Transverse colon (tissue), 4 donors: ENCODE results near the gene UBQLN2. TPM values are rescaled to one million over a fixed set of nuclear protein-coding genes. Genes with fewer than 3 reads are reported as not detected.
"Not testable (repeated sequence)": the region's sequence is repeated elsewhere in the genome, so short reads cannot be mapped to it uniquely, and the experiment has no call there.

ENCODE experiments used
- DNase-seq: peaks from one replicate; pipeline ENCODE4 v3.0.0-alpha.2; 2019
- H3K27ac ChIP-seq, 4 donors: fragments of 200-600 bp; sonication (generic); 2 replicates each; pipeline ENCODE4 v1.5.1; 2016 to 2018; ENCODE audit warnings: inconsistent platforms in 4 of 4
- H3K27me3 ChIP-seq: fragments of 200-600 bp; sonication (generic); 2 replicates; pipeline ENCODE4 v1.5.1; 2017; ENCODE audit warnings: inconsistent platforms
- H3K36me3 ChIP-seq, 4 donors: fragments of 200-600 bp; sonication (generic); 2 replicates each; pipeline ENCODE4 v1.5.1; 2017 to 2019; ENCODE audit warnings: inconsistent platforms in 4 of 4
- H3K4me1 ChIP-seq, 4 donors: fragments of 200-600 bp; sonication (generic); 2 replicates each; pipeline ENCODE4 v1.5.1; 2017 to 2020; ENCODE audit warnings: inconsistent platforms in 4 of 4
- H3K4me3 ChIP-seq, 4 donors: fragments of 200-600 bp; sonication (generic); 1 replicate in 1 of 4; 2 replicates in 3 of 4; pipeline versions ENCODE4 v1.5.1 to v1.6.1; 2017 to 2019; ENCODE audit warnings: inconsistent platforms in 4 of 4
- H3K9me3 ChIP-seq, 2 donors: fragments of 200-600 bp; sonication (generic); 2 replicates each; pipeline ENCODE4 v1.5.1; 2017 to 2019; ENCODE audit warnings: inconsistent platforms in 2 of 2
- CTCF ChIP-seq, 5 experiments: fragments of 200-600 bp in 3 of 5; fragments of 450-650 bp in 2 of 5; sonication (generic) in 3 of 5; IDR thresholded peaks; 1 replicate in 2 of 5; 2 replicates in 3 of 5; pipeline ENCODE4 v1.5.1; 2016 to 2017; ENCODE audit warnings: antibody characterized with exemption in 5 of 5, inconsistent platforms in 3 of 5, mild to moderate bottlenecking in 2 of 5, moderate library complexity in 1 of 5
- EP300 ChIP-seq: sonication (generic); formaldehyde crosslinking; IDR thresholded peaks from one replicate; pipeline ENCODE4 v1.6.1; 2017; ENCODE audit warnings: antibody characterized with exemption, low read depth
- POLR2A ChIP-seq: fragments of 450-650 bp; IDR thresholded peaks from one replicate; pipeline ENCODE4 v1.6.1; 2016; ENCODE audit warnings: antibody characterized with exemption, mild to moderate bottlenecking, moderate library complexity
- POLR2AphosphoS5 ChIP-seq, 3 donors: sonication (generic); formaldehyde crosslinking; IDR thresholded peaks; one replicate each; pipeline ENCODE4 v1.6.1; 2016; ENCODE audit warnings: antibody characterized with exemption in 3 of 3
- WGBS, 2 donors: methylation state at CpG; one replicate each; pipeline ENCODE4 v1.1.5; 2018; ENCODE audit warnings: low coverage in 1 of 2; 5-methylcytosine and 5-hydroxymethylcytosine counted together
- in situ Hi-C, 4 donors: fragments of 200-750 bp; cut with MboI; loops; one replicate each; pipeline versions ENCODE4 v1.15.0 to v1.15.1; 2017; ENCODE audit warnings: low sequenced_read_pairs in 3 of 4, low pct_ligation_motif_present in 1 of 4, low pct_unique_long_range_greater_than_20kb in 1 of 4
- intact Hi-C: fragments of 100-400 bp; cut with DNase I; formaldehyde crosslinking; loops from one replicate; pipeline ENCODE4 v1.15.1; 2023; ENCODE audit warnings: low total_unique reads
- total RNA-seq, 4 donors: library from RNA; depleted of rRNA; stranded (reverse); fragments of >200 nt; gene quantifications; one replicate each; pipeline ENCODE4 v1.1.0, GENCODE V29; 2016

The UBQLN2 gene
- total RNA-seq, result 10 to 100 TPM in 3 of 4 donors, 1 to 10 TPM in 1; 10.0 to 20.6 (median 19.2) TPM

GRCh38 chrX:56563231-56564161 lies at the start of gene UBQLN2:
UBQLN2 (plus strand) TSS chrX:56563627; CDS start chrX:56563874, 247 bp downstream.
- no peaks in the 10 kb centered on the region for H3K36me3 ChIP-seq
- peak within 1 kb of the TSS; percentile 92 to 98 (median 96) for H3K27ac ChIP-seq
- WGBS, 2 donors, result 0 to 33% methylated on average over 6 to 58 of the region's 70 CpGs
- no peaks in the 10 kb centered on the region for H3K9me3 ChIP-seq
- in situ Hi-C loops, result loop anchor here in 2 of 4 donors (25.0 kb wide), 2 partner anchors 174 to 424 kb away; partner anchors contain the start of genes NBDY (in 1 of the 2) and SPIN3 (in 1 of the 2)
- H3K4me3 ChIP-seq, result peak within 1 kb of the TSS; percentile 52 to 76 (median 64)
- TF ChIP-seq POLR2A (peak; percentile 83), EP300 (no peak), POLR2AphosphoS5 (IDR thresholded peaks at IDR 0.05) (peak; percentile 80 to 88 (median 85))
- H3K27me3 ChIP-seq, result no peaks in the 10 kb centered on the region
- peak; percentile 85 for DNase-seq
- intact Hi-C loops, result no loop called here
- peaks cover 0 to 16% (median 12%) of the 10 kb centered on the region in 4 donors for H3K4me1 ChIP-seq

- no peak overlapping the region for H3K27ac ChIP-seq
- no peaks in the 10 kb centered on the region for H3K4me1 ChIP-seq
- intact Hi-C loops, result no loop called here
- no peaks in the 10 kb centered on the region for H3K9me3 ChIP-seq
- no peak for TF ChIP-seq POLR2A
- TF ChIP-seq CTCF (IDR thresholded peaks at IDR 0.05), result no peak
- TF ChIP-seq POLR2AphosphoS5 (IDR thresholded peaks at IDR 0.05), result no peak
- in situ Hi-C loops, result no loop called here
- H3K4me3 ChIP-seq, result no peak overlapping the region
- H3K36me3 ChIP-seq, result no peaks in the 10 kb centered on the region
- DNase-seq, result no peak
- H3K27me3 ChIP-seq, result no peaks in the 10 kb centered on the region
- 60 to 61% methylated on average over 1 to 2 of the region's 2 CpGs for WGBS, 2 donors
Observed at GRCh38 chrX:56519642-56520041, 43.8 kb upstream of the UBQLN2 start.

GRCh38 chrX:56529482-56530007 lies 33.9 kb upstream of the UBQLN2 start:
- H3K27me3 ChIP-seq, H3K27ac ChIP-seq, in situ Hi-C loops, DNase-seq, H3K4me3 ChIP-seq, H3K4me1 ChIP-seq, intact Hi-C loops, H3K36me3 ChIP-seq, H3K9me3 ChIP-seq: not testable (repeated sequence)
- WGBS, 2 donors, result 54% methylated on average over 2 of the region's 2 CpGs; no CpG with 5 or more reads in 1 of the 2 donors

GRCh38 chrX:56530011-56530410 lies 33.4 kb upstream of the UBQLN2 start:
- Histone ChIP-seq H3K9me3 (no peaks in the 10 kb centered on the region), H3K4me3 (no peak overlapping the region), H3K27me3 (no peaks in the 10 kb centered on the region), H3K4me1 (no peaks in the 10 kb centered on the region), H3K27ac (no peak overlapping the region), H3K36me3 (no peaks in the 10 kb centered on the region)
- no peak for TF ChIP-seq CTCF (IDR thresholded peaks at IDR 0.05)
- no peak for TF ChIP-seq POLR2A
- no peak for TF ChIP-seq POLR2AphosphoS5 (IDR thresholded peaks at IDR 0.05)
- no peak for TF ChIP-seq EP300
- WGBS, 2 donors, result 33 to 38% methylated on average over 1 of the region's 1 CpG
- no peak for DNase-seq
- in situ Hi-C loops (no loop called here), intact Hi-C loops (no loop called here)

GRCh38 chrX:56550667-56551066 lies 12.8 kb upstream of the UBQLN2 start:
- H3K4me1 ChIP-seq, result no peaks in the 10 kb centered on the region
- H3K36me3 ChIP-seq, result no peaks in the 10 kb centered on the region
- H3K9me3 ChIP-seq, result no peaks in the 10 kb centered on the region
- no peak for DNase-seq
- no peak for TF ChIP-seq EP300
- no peak for TF ChIP-seq POLR2AphosphoS5 (IDR thresholded peaks at IDR 0.05)
- no peak for TF ChIP-seq POLR2A
- TF ChIP-seq CTCF (IDR thresholded peaks at IDR 0.05), result no peak
- H3K27me3 ChIP-seq, result no peaks in the 10 kb centered on the region
- in situ Hi-C loops, result loop anchor here in 2 of 4 donors (25.0 kb wide), 2 partner anchors 187 to 437 kb away; partner anchors contain the start of genes NBDY (in 1 of the 2) and SPIN3 (in 1 of the 2)
- no peak overlapping the region for H3K27ac ChIP-seq
- intact Hi-C loops, result no loop called here
- no peak overlapping the region for H3K4me3 ChIP-seq
- WGBS, 2 donors, result 90% methylated on average over 1 of the region's 1 CpG; no CpG with 5 or more reads in 1 of the 2 donors
